Smooth muscle cell (in vitro differentiated cells): ENCODE results near the gene SMARCC1. TPM values are rescaled to one million over a fixed set of nuclear protein-coding genes. Genes with fewer than 3 reads are reported as not detected.

Source experiments
- DNase-seq: peaks from one replicate; lab custom pipeline; 2025; ENCODE audit not compliant: unreplicated experiment; lab: John Stamatoyannopoulos, UW
- H2AFZ ChIP-seq: fragments of 200-600 bp; sonication (generic); 2 replicates; pipeline ENCODE4 v1.6.0; 2016; ENCODE audit warnings: antibody characterized with exemption, low read depth, mild to moderate bottlenecking
- H3F3A ChIP-seq: fragments of 200-600 bp; sonication (generic); 2 replicates; pipeline ENCODE4 v1.6.0; 2017; ENCODE audit warnings: antibody characterized with exemption, low read depth
- H3K27ac ChIP-seq: fragments of 200-600 bp; sonication (generic); 2 replicates; pipeline ENCODE4 v1.5.1; 2016; ENCODE audit warnings: low read depth, mild to moderate bottlenecking
- H3K27me3 ChIP-seq: fragments of 200-600 bp; sonication (generic); 2 replicates; pipeline ENCODE4 v1.6.1; 2016; ENCODE audit warnings: low read depth, mild to moderate bottlenecking
- H3K36me3 ChIP-seq: fragments of 200-600 bp; sonication (generic); 2 replicates; pipeline ENCODE4 v1.5.1; 2016; ENCODE audit warnings: low read depth
- H3K4me1 ChIP-seq: fragments of 200-600 bp; sonication (generic); 2 replicates; pipeline ENCODE4 v1.5.1; 2016; ENCODE audit warnings: low read depth
- H3K4me2 ChIP-seq: fragments of 200-600 bp; sonication (generic); 2 replicates; pipeline ENCODE4 v1.6.0; 2016; ENCODE audit warnings: mild to moderate bottlenecking
- H3K4me3 ChIP-seq: fragments of 200-600 bp; sonication (generic); 2 replicates; pipeline ENCODE4 v1.5.1; 2016; ENCODE audit warnings: mild to moderate bottlenecking
- H3K79me2 ChIP-seq: fragments of 200-600 bp; sonication (generic); 2 replicates; pipeline ENCODE4 v1.6.0; 2016; ENCODE audit warnings: low read depth, mild to moderate bottlenecking
- H3K9ac ChIP-seq: fragments of 200-600 bp; sonication (generic); 2 replicates; pipeline ENCODE4 v1.6.0; 2016; ENCODE audit warnings: low read depth
- H3K9me3 ChIP-seq: fragments of 200-600 bp; sonication (generic); replicated peaks from 2 replicates; pipeline ENCODE4 v1.5.1; 2016; ENCODE audit warnings: low read depth
- H4K20me1 ChIP-seq: fragments of 200-600 bp; sonication (generic); 2 replicates; pipeline ENCODE4 v1.6.0; 2016; ENCODE audit warnings: low read depth
- CTCF ChIP-seq: fragments of 200-600 bp; sonication (generic); IDR thresholded peaks from 2 replicates; pipeline ENCODE4 v1.5.1; 2017; ENCODE audit warnings: borderline replicate concordance, mild to moderate bottlenecking, antibody characterized with exemption; ENCODE audit not compliant: insufficient read depth, poor library complexity, severe bottlenecking
- WGBS: methylation state at CpG from one replicate; pipeline ENCODE4 v1.1.7; 2016; ENCODE audit warnings: low lambda C conversion rate; 5-methylcytosine and 5-hydroxymethylcytosine counted together
- polyA plus RNA-seq: library from polyadenylated mRNA; unstranded; fragments of >200 nt; fragmentation: Nextera tagmentation; extraction: Ambion mirVana; gene quantifications from 2 replicates; pipeline ENCODE4 v1.2.1, GENCODE V29; 2016
- total RNA-seq: library from RNA; depleted of rRNA; stranded (reverse); fragments of >200 nt; gene quantifications from 2 replicates; pipeline ENCODE4 v1.2.3, GENCODE V29; 2014

The SMARCC1 gene
- total and polyA plus RNA-seq, 2 experiments from 2014 or later = 40.5 to 50.3 TPM

DNA sequence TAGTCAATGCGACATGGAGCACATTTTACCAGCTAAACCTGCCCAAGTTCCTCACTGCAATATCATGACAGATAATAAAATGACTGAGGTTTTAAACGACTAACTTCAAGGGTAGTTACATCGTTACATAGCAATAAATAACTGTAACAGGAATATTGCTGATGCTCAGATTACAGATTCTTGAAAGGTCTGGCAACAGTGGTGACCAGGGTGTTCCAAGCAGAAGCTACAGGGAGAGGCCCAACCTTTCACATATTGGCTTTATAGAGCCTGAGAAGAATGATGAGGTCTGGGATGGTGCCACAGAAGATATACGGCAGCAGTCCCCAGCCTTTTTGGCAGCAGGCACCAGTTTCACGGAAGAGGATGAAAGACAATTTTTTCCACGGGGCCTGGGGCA is 151.9 kb downstream of the SMARCC1 start:
- 87% methylated on average over 6 of the region's 6 CpGs for WGBS
- no peaks in the 10 kb centered on the region for H3K27me3 ChIP-seq
- H3K9ac ChIP-seq = no peak overlapping the region
- peaks cover 6% of the 10 kb centered on the region for H3K36me3 ChIP-seq
- H2AFZ ChIP-seq = no peak overlapping the region
- no peaks in the 10 kb centered on the region for H3F3A ChIP-seq
- H3K4me3 ChIP-seq = no peak overlapping the region
- DNase-seq = no peak
- no peaks in the 10 kb centered on the region for H3K4me1 ChIP-seq
- H3K9me3 ChIP-seq = no peaks in the 10 kb centered on the region
- H4K20me1 ChIP-seq = peaks cover 7% of the 10 kb centered on the region
- no peaks in the 10 kb centered on the region for H3K79me2 ChIP-seq
- TF ChIP-seq CTCF = no peak
- no peak overlapping the region for H3K27ac ChIP-seq
- H3K4me2 ChIP-seq = no peak overlapping the region

DNA sequence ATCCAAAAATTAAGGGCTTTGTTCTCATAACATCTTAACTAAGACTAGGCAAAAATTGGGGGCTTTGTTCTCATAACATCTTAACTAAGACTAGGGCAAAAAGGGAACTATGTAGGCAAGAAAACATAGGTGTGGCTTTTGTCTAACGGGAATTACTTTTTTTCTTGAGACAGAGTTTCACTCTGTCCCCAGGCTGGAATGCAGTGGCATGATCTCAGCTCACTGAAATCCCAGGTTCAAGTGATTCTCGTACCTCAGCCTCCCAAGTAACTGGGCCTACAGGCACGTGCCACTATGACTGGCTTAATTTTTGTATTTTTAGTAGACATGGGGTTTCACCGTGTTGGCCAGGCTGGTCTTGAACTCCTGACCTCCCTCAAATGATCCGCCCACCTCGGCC is 153.3 kb downstream of the SMARCC1 start:
- Histone ChIP-seq H3K79me2 (no peaks in the 10 kb centered on the region), H3F3A (no peaks in the 10 kb centered on the region), H3K4me3 (no peak overlapping the region), H4K20me1 (no peaks in the 10 kb centered on the region), H3K27ac (no peak overlapping the region), H3K36me3 (no peaks in the 10 kb centered on the region), H2AFZ (no peak overlapping the region), H3K9me3 (no peaks in the 10 kb centered on the region), H3K27me3 (no peaks in the 10 kb centered on the region), H3K9ac (no peak overlapping the region), H3K4me2 (no peak overlapping the region), H3K4me1 (no peaks in the 10 kb centered on the region)
- WGBS = 87% methylated on average over 6 of the region's 6 CpGs
- TF ChIP-seq CTCF = no peak
- no peak for DNase-seq

GRCh38 chr3:47622671-47623461 is 158.8 kb downstream of the SMARCC1 start:
- WGBS = 91% methylated on average over 3 of the region's 3 CpGs
- no peaks in the 10 kb centered on the region for H4K20me1 ChIP-seq
- no peak overlapping the region for H3K4me2 ChIP-seq
- H2AFZ ChIP-seq = no peak overlapping the region
- H3K79me2 ChIP-seq = no peaks in the 10 kb centered on the region
- no peaks in the 10 kb centered on the region for H3K9me3 ChIP-seq
- no peak overlapping the region for H3K9ac ChIP-seq
- no peaks in the 10 kb centered on the region for H3K4me1 ChIP-seq
- H3K36me3 ChIP-seq = peaks cover 8% of the 10 kb centered on the region
- no peaks in the 10 kb centered on the region for H3K27me3 ChIP-seq
- no peak overlapping the region for H3K27ac ChIP-seq
- no peak for DNase-seq
- peaks cover under 1% of the 10 kb centered on the region for H3F3A ChIP-seq
- TF ChIP-seq CTCF = no peak
- no peak overlapping the region for H3K4me3 ChIP-seq
